ENCODE data around the gene SMARCAL1.
"Not testable (repeated sequence)": the region's sequence is repeated elsewhere in the genome, so short reads cannot be mapped to it uniquely, and the experiment has no call there.

The SMARCAL1 gene

DNA sequence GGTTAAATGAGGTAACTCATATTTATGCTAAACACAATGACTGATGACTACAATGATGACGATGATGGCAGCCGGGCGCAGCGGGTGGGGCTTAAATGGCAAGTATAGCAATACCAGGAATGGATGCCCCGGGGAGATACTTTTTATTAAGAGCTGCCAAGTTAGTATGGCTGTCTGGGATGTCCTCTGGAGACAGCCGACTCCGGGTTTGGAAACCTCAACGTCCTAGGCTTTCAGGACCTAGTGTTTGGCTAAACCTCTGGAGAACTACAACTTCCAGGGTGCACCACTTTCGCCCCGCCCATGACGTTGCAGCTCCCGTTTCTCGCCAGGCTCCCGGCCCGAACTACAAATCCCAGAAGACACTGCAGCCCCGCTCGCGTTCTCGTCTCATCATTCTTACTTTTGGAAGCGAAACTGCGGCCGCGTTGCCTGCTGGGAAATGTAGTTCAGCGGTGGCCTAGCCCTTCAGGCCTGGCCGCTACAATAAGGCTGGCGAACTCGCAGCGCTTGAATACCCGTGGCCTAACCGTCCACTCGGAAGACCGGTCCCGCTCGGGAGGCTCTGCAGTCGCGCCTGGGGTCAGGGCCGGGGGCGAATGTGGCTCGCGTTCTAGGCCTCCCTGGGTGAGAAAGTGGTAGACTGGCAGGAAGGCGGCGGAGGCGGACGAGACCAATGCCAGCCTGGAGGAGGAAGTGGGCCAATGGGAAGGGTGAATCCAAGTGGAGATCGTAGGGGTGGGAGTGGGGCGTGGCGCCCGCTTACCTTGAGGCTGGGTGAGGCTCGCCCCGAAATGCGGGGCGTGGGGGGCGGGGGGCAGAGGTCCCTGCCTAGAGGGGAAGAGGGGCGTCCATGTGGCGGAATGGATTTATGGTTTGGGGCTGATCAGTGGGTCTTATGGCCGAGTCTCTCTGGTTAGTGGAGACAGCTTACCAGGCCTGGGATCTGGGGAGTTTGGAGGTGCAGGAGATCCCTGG is at the start of gene SMARCAL1:
Gene SMARCAL1 (plus strand): TSS at position 463 of the 978 bp plus-strand sequence. CDS start 2,221 bp downstream, outside the sequence.
- FAIRE-seq, result peak; percentile 95

DNA sequence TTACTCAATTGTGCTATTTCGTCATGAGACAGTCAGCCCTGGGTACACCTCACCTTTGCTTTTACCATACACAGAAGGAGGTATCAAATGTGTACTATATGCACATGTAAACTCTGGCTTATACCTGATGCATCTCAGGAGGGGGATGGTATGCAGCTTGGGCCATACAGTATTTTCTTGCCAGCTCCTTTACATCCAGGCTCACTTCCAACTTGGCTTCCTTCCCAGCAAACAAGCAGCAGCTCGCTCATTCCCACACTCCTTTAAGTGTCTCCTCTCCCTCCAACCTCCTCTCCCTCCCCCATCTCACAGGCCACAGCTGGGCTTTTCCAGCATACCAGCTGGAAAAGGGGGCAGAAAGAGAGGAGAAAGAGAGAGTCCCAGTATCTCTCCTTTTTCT is 49.6 kb upstream of the SMARCAL1 start:
- no peak for FAIRE-seq

DNA sequence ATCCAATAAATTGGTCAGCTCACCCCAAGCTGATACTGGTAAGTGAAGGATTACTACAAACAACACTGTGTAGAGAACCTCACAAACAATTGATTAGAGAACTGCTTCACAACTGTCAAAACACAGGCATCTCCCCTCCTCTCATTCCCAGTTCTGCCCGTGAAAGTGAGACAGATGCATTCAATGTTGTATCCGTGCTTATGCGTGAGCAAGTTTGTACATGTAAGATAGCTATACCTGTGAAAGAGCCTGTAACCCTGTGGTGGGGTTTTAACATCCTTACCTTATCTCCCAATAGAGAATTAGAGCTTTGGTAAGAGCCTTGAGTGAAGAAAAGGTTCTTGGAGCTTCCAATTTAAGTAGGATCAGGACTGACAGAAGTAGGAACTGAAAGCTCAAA is 49.1 kb upstream of the SMARCAL1 start:
- no peak for FAIRE-seq

DNA sequence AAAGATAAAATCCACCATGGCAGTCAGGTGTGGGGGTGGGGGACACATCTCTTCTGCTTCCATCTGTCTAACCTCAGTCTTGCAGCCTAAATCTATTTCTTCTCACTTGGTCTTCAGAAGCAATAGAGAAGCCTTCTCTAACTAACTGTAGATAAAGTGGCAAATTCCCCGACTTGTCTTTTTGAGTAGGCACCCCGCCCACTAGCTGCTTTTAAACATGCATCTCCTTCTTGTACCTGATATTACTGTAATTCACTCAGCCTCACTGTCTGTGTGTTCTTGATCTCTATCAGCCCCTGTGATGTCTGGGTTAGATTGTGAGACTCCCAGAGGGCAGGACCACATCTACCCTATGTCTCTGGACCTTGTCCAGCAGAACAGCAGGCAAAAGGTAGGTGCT is 46.8 kb upstream of the SMARCAL1 start:
- FAIRE-seq, result no peak

DNA sequence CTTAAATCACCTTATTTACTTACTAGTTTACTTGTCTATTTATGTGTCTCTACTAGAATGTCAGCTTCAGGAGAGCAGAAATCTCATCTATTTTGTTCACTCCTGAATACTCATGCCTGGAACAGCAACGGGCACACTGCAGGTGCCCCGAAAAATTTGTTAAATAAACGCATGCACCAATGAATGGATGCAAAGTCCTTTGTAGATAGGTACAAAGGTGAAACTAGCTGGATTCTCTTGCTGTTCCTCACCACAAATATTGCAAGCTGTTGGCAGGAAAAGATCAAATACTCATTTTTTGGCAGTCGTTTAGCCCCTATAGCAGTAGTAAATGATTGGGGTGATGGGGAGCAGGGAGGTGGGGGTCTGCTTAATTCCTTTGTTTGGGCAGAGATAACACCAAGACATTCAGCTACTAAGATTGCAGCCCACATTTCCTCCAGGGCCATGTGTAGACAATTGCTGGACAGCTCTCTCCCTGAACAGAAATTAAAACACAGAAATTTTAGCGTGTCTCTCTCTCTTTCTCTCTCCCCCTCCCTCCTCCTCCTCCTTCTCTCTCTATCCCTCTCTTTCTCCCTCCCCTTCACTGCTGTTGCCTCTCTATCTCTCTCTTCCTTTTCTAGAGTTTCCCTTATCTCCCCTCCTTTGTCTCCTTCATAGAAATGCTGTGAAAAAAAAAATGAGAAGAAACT is 45.4 kb upstream of the SMARCAL1 start:
- no peak for FAIRE-seq

DNA sequence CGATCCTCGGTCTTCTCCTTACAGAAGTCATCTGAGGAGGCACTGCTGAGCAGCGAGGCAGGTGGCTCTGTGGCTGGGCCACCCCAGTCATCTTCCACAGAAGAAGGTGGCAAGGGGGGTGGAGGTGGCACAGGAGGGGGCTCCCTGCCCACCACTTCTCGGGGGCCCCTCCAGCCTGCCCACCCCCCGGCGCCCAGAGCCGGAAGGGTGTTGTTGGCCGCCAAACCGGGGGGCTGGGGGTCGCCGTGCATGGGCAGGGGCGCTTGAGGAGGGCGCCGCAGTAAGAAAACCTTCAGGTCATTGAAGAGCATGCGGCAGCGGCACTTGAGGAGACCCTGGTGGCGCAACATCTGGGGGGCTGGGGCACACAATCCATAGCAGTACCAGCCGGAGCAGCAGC is 42.5 kb upstream of the SMARCAL1 start:
- FAIRE-seq, result no peak

DNA sequence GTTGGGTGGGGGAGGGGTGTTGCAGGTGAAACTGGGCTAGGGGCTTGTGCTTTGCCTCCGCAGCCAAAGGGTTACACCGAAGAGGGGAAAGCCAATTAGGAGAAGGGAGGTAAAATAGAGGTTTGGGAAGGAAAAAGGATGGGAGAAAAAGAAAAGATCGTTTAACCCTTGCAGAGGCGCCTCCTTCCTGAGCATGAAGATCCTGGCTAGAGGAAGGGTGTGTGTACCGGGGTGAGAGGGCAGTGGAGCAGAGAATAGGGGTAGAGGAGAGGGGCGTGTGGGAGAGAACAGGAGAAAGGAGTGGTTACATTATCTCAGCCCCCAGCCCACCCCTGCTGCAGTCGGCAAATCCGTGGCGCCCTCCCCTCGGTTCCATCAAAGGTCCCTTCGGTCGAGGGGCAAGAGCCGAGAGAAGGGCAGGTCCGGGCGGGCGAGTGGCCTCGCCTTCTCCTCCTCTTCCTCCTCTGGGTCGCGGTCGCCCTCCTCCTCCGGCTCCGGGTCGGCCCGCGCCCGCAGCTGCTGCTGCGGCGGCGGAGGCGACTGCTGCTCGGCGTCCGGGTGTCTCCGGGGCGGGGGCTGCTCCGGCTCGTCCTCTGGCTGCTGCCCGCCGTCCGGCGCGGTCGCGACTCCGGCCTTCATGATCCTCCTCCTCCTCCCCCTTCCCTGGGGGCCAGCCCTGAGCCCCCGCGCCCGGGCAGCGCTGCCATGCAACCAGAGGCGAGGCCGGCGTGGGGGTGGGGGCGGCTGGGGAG is 41.1 kb upstream of the SMARCAL1 start:
- FAIRE-seq, result no peak

DNA sequence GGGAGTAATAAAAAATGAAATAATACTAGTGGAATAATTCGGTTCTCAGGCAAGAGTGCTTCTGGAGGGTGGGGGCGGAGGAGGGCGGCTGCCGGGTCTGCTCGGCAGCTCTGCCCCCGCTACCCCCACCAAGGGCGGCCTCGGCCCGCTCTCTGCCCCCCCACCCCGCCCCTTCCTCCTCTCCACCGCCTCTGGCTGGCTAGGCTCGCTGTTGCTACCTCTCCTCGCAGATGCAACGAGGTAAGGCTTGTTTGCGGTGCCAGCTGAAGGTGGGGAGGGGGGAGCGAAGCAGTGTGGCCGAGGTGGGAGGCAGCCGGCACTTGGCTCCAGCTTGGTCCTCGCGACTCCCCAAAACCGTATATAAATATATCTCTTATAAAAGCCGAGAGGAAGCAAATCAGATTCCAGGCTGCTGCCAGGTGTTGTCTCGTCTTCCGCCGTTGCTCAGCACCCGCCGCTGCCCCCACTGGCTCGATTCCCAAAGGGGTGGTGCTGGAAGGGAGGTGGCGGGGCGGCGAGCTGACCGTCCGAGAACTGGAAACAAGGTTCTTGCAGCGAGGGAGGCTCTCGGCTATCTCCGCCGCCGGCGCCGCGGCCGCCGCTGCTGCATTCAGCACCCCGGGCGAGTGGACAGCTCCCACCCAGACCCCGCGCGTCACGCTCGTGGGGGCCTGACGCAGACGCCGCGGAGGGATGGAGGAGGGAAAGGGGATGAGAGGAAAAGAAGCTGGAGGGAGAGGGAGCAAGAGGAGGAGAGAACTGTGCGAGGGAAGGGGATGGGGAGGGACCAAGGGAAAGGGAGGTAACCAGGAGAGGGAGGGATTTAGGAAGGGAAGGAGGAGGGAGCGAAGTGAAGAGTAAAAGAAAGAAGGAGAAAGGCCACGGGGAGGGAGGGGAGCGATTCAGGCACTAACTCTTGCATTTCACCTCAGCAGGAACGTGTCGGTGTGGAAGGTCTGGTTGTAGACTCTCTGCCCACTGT is 40.3 kb upstream of the SMARCAL1 start, which contains the start of gene MARCHF4:
Gene MARCHF4 (minus strand): TSS at position 763 of the 982 bp plus-strand sequence. CDS start 2,223 bp downstream, outside the sequence.
- FAIRE-seq, result no peak

DNA sequence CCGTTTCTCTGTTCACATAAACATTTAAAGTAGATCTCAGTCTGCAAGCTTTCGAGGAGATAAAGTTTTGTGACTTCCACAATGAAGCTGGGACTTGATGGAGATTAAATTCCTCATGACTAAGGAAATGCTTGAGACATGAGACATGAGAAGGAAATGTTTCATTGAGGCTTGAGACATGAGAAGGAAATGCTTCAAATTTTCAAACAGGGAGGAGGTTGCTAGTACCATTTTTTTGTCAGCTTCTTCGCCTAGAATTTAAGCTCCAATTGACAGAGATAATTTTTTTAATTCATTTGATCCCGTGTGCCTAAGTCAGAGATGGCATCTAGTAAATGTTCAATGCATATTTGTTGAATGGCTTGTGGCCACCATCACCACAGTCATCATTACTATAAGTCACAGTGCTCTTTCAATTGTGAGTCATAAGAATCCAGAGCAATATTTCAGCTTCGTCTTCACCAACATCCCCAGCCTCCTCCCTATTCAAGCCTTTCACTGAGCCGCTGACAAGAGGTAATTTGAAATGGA is 39.5 kb upstream of the SMARCAL1 start:
- FAIRE-seq, result no peak

DNA sequence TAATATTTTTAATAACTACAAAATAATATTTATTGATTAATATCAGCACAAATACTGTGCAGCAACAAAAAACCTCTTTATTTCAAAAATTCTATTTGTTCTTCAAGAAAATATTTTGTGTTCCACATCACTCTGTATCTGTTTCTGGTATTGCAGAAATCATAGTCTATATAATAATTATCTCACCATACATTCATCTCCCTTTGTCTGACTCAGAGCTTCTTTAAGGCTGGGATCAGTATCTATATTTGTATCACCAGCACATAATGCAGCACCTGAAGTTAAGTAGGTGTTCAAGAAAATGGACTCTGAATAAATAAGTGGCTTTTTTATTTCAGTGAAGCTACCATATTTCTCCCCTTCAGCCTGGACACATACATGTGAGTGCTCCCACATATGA is 38.4 kb upstream of the SMARCAL1 start:
- no peak for FAIRE-seq

DNA sequence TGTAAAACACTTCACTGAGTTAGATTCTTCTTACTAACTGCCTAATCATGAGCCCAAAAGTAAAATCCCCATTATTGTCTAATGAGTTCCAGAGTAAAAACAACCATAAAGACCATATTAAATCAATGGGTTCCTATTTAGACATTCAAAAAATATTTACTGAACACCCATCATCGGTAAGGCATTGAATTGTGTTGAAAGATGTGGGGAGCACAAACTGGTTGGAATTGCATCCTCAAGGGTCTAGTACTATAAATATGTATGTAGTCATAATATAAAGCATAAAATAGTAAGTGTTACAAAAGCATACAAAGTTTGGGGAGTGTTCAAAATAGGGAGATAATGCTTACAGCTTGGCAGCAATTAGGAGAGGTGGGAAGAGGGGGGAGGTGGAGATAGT is 37.0 kb upstream of the SMARCAL1 start:
- FAIRE-seq, result no peak

DNA sequence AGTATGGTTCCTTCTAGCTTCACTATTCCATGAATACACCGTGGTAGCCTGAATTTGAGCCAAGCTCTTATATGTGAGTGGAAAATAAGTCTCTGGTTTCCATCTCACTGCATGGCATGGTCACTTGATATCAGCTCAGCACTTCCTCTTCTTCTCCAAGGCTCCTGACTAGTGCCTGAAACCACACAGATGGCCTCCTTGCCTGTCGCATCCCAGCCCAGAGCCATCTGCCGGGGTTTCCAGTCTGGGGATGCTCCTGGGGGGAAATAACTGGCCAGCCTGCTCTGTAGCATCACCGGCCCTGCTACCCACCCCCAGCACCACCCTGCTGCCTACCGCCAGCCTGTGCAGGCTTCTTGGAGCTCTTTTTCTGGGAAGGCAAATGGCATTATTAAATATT is 32.3 kb upstream of the SMARCAL1 start:
- FAIRE-seq, result no peak

DNA sequence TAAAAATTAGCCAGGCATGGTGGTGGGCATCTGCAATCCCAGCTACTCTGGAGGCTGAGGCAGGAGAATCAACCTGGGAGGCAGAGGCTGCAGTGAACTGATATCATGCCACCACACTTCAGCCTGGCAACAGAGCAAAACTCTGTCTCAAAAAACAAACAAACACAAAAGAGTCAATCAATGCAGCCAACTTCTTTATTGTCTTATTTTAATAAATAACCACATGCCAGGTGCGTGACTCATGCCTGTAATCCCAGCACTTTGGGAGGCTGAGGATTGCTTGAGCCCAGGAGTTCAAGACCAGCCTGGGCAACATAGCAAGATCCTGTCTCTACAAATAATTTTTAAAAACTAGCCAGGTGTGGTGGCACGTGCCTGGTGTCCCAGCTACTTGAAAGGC is 27.9 kb upstream of the SMARCAL1 start:
- FAIRE-seq, result not testable (repeated sequence)

DNA sequence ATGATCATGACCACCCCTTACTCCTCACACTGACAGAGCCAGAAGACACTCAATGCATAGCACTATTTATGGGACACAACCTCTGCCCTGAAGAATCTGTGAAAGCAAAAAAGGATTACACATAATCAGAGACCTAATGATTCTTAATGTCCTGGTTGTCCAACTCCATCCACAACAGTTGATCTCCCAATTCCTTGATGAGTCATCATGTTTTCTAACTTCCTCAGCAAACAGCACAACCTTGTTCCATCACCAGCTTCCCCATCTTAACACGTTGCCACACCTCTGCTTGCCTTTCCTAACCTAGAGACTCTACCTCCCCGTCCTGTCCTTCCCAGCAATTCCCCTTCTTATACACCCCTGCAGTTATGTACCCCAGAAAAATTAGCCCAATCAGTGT is 26.8 kb upstream of the SMARCAL1 start:
- no peak for FAIRE-seq

DNA sequence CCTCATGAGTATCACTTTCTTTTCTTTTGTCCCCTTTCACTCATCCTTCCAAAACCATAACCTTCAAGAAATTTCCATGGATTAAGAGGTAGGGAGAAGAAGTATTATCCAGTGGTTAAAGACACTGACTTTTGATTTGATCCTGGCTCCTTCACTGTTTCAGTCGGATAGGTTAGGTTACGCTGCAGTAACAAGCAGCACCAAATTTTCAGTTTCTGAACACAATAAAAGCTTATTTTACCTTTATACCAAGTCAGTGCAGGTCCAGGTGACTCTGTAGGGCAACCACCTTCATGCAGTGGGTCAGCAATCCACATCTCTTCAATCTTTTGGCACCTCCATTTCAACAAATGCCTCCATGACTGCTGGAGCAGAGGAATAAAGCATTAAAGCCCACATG is 25.0 kb upstream of the SMARCAL1 start:
- FAIRE-seq, result no peak

DNA sequence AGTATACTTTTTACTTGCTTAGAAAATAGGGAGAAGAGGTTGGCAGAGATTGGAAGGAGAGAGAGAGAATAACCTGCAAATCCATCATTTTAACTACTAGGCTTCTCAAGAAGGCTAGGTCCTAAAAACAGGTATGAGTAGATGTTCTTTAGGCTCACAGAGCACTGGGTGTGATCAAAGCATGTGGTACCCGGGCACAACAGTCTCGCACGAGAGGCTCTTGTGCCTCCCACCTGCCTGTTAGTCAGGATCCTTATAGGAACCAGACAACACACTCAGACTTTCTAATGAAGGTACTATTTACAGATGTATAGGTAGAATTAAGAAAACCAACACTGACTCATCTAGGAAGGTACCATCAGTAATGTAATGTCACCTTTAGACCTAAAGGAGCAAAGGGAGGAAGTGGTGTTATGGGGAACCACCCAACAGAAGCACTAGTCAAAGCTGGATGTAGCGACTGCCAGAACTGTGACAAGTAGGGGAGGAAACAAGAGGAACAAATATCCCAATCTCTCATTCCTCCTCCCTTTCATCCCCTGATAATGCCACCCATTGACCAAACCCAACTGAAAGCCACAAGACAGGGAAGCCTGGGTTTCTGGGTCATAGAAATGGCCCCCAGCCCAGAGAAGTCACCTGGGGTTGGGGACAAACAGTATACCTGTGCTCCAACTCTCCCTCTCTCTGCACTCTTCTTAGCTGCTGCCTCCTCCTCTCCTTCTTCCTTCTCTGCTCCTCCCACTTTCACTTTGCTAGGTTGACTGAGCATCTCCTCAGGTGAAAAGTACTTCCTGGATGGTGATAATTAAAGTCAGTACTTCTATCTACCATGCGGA is 24.0 kb upstream of the SMARCAL1 start:
- no peak for FAIRE-seq

DNA sequence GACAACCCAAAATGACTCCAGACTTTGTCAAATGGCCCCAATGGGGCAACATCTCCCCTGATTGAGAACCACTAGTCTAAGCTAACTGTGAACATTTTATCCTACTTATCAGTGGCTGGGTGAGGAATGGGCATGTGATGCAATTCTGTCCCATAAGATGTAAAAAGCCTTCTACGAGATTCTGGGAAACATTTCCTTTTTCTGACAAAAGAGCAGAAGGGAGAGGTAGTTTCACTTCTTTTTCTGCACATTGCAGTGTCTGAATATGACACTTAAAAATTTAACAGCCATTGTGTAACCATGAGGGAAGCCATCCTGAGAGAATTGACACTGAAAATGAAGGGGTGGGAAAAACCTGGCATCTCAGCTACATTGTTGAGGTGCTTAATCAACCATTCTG is 22.7 kb upstream of the SMARCAL1 start:
- FAIRE-seq, result no peak

DNA sequence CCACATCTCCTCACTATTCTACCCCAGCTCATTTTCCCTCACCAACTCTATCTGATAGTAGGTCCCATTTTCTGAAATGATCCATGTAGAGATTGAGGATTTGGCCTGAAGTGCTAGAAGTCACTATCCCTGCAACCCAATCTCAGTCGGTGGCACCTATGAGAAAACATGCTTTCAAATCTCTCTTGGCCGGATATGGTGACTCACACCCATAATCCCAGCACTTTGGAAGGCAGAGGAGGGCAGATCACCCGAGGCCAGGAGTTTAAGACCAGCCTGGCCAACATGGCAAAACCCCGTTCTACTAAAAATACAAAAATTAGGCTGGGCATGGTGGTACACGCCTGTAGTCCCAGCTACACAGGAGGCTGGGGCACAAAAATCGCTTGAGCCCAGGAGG is 20.9 kb upstream of the SMARCAL1 start:
- FAIRE-seq, result no peak

DNA sequence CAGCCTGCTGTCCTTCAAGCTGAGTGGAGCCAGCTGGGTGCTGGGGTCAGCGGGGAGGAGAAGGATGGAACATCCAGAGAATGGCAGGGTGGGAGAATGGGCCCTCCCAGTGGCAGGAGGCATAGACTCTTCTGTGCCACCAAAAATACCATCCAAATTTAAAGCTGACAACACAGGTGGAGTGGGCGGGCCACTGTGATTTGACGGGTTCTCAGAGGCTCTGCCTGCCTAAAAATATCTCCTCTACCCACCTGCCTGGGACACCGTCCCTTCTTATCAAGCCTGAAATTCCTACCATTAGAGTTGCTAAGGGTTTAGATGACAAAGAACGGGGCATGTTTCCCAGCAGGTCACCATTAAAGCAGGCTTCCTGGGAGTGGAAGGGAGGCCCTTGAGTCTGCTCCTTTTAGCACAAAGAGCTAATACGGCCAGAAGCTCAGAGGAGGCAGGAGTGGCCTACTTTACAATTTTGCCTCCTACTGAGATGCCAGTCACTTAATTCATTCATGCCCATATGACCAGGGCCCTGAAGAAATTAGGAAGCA is 20.2 kb upstream of the SMARCAL1 start:
- no peak for FAIRE-seq
